ENCODE data around the gene SFXN3.

Gene SFXN3

GRCh38 chr10:101000915-101001658 lies 29.9 kb upstream of the SFXN3 start:
- H3K27ac ChIP-seq (ENCODE audit: low read depth, low read length, severe bottlenecking) = no peak overlapping the region
- peaks cover 39% of the 10 kb centered on the region for H3K36me3 ChIP-seq (ENCODE audit: control insufficient read depth, insufficient read depth, low read length)
- 88 to 100% methylated on average over 2 to 6 of the region's 12 CpGs for whole genome bisulfite sequencing, 2 experiments (ENCODE audit: insufficient coverage in 2 of 2)
- H3K4me1 ChIP-seq (ENCODE audit: control insufficient read depth, insufficient read depth, low read length, poor library complexity, severe bottlenecking) = peaks cover 26% of the 10 kb centered on the region
- peak overlapping the region; percentile 80 for H3K4me3 ChIP-seq (ENCODE audit: extremely low read depth, insufficient read depth, low read length, poor library complexity, severe bottlenecking)
- H3K9me3 ChIP-seq (ENCODE audit: control insufficient read depth, low read length) = no peaks in the 10 kb centered on the region

- H3K4me1 ChIP-seq (ENCODE audit: control insufficient read depth, insufficient read depth, low read length, poor library complexity, severe bottlenecking) = peaks cover 23% of the 10 kb centered on the region
- no peak overlapping the region for H3K27ac ChIP-seq (ENCODE audit: low read depth, low read length, severe bottlenecking)
- peaks cover 44% of the 10 kb centered on the region for H3K36me3 ChIP-seq (ENCODE audit: control insufficient read depth, insufficient read depth, low read length)
- H3K9me3 ChIP-seq (ENCODE audit: control insufficient read depth, low read length) = no peaks in the 10 kb centered on the region
- WGBS, 2 experiments (ENCODE audit: insufficient coverage in 2 of 2) = 87 to 91% methylated on average over 5 of the region's 5 CpGs
- H3K4me3 ChIP-seq (ENCODE audit: extremely low read depth, insufficient read depth, low read length, poor library complexity, severe bottlenecking) = peak overlapping the region; percentile 80
Observed at GRCh38 chr10:101001659-101002035, 29.4 kb upstream of the SFXN3 start.

DNA sequence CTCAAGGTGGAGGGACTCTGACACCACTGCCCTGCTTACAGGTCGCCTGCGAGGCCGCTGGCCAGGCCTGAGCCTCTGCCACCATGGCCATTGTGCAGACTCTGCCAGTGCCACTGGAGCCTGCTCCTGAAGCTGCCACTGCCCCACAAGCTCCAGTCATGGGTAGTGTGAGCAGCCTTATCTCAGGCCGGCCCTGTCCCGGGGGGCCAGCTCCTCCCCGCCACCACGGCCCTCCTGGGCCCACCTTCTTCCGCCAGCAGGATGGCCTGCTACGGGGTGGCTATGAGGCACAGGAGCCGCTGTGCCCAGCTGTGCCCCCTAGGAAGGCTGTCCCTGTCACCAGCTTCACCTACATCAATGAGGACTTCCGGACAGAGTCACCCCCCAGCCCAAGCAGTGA lies 28.6 kb upstream of the SFXN3 start:
- peaks cover 25% of the 10 kb centered on the region for H3K4me1 ChIP-seq (ENCODE audit: control insufficient read depth, insufficient read depth, low read length, poor library complexity, severe bottlenecking)
- H3K27ac ChIP-seq (ENCODE audit: low read depth, low read length, severe bottlenecking) = no peak overlapping the region
- H3K36me3 ChIP-seq (ENCODE audit: control insufficient read depth, insufficient read depth, low read length) = peaks cover 53% of the 10 kb centered on the region
- H3K9me3 ChIP-seq (ENCODE audit: control insufficient read depth, low read length) = no peaks in the 10 kb centered on the region
- no peak overlapping the region for H3K4me3 ChIP-seq (ENCODE audit: extremely low read depth, insufficient read depth, low read length, poor library complexity, severe bottlenecking)
- WGBS, 2 experiments (ENCODE audit: insufficient coverage in 2 of 2) = 90 to 92% methylated on average over 7 to 11 of the region's 11 CpGs

DNA sequence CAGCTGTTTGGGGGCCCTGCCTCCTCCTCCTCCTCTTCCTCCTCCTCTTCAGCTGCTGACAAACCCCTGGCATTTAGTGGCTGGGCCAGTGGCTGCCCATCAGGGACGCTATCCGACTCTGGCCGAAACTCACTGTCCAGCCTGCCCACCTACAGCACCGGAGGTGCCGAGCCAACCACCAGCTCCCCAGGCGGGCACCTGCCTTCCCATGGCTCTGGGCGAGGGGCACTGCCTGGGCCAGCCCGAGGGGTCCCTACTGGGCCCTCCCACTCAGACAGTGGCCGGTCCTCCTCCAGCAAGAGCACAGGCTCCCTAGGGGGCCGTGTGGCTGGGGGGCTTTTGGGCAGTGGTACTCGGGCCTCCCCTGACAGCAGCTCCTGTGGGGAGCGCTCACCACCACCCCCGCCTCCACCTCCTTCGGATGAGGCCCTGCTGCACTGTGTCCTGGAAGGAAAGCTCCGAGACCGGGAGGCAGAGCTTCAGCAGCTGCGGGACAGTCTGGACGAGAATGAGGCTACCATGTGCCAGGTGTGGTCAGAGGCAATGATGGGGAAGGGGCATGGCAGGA lies 27.3 kb upstream of the SFXN3 start:
- 95 to 97% methylated on average over 17 of the region's 18 CpGs for WGBS, 2 experiments (ENCODE audit: insufficient coverage in 2 of 2)
- H3K4me1 ChIP-seq (ENCODE audit: control insufficient read depth, insufficient read depth, low read length, poor library complexity, severe bottlenecking) = peaks cover 32% of the 10 kb centered on the region
- no peak overlapping the region for H3K4me3 ChIP-seq (ENCODE audit: extremely low read depth, insufficient read depth, low read length, poor library complexity, severe bottlenecking)
- no peak overlapping the region for H3K27ac ChIP-seq (ENCODE audit: low read depth, low read length, severe bottlenecking)
- peaks cover 53% of the 10 kb centered on the region for H3K36me3 ChIP-seq (ENCODE audit: control insufficient read depth, insufficient read depth, low read length)
- H3K9me3 ChIP-seq (ENCODE audit: control insufficient read depth, low read length) = no peaks in the 10 kb centered on the region

DNA sequence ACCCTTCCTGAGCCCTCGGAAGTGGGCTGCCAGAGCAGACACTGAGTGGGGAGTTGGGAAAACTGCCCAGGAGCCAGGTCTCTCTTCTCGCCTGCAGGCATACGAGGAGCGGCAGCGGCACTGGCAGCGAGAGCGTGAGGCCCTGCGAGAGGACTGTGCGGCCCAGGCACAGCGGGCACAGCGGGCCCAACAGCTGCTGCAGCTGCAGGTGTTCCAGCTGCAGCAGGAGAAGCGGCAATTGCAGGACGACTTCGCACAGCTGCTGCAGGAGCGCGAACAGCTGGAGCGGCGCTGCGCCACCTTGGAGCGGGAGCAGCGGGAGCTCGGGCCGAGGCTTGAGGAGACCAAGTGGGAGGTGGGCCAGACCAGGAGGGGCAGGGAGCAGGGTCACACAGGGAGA lies 25.7 kb upstream of the SFXN3 start:
- Histone ChIP-seq H3K27ac (ENCODE audit: low read depth, low read length, severe bottlenecking) (no peak overlapping the region), H3K9me3 (ENCODE audit: control insufficient read depth, low read length) (no peaks in the 10 kb centered on the region), H3K36me3 (ENCODE audit: control insufficient read depth, insufficient read depth, low read length) (peaks cover 53% of the 10 kb centered on the region), H3K4me1 (ENCODE audit: control insufficient read depth, insufficient read depth, low read length, poor library complexity, severe bottlenecking) (peaks cover 33% of the 10 kb centered on the region), H3K4me3 (ENCODE audit: extremely low read depth, insufficient read depth, low read length, poor library complexity, severe bottlenecking) (no peak overlapping the region)
- 97 to 99% methylated on average over 18 to 23 of the region's 23 CpGs for WGBS, 2 experiments (ENCODE audit: insufficient coverage in 2 of 2)

- Histone ChIP-seq H3K4me1 (ENCODE audit: control insufficient read depth, insufficient read depth, low read length, poor library complexity, severe bottlenecking) (peaks cover 29% of the 10 kb centered on the region), H3K27ac (ENCODE audit: low read depth, low read length, severe bottlenecking) (no peak overlapping the region), H3K36me3 (ENCODE audit: control insufficient read depth, insufficient read depth, low read length) (peaks cover 53% of the 10 kb centered on the region), H3K9me3 (ENCODE audit: control insufficient read depth, low read length) (no peaks in the 10 kb centered on the region), H3K4me3 (ENCODE audit: extremely low read depth, insufficient read depth, low read length, poor library complexity, severe bottlenecking) (no peak overlapping the region)
- 88 to 100% methylated on average over 1 to 2 of the region's 4 CpGs for WGBS, 2 experiments (ENCODE audit: insufficient coverage in 2 of 2)
Observed at GRCh38 chr10:101005869-101006567, 25.0 kb upstream of the SFXN3 start.

GRCh38 chr10:101006593-101007098 lies 24.4 kb upstream of the SFXN3 start:
- Histone ChIP-seq H3K4me1 (ENCODE audit: control insufficient read depth, insufficient read depth, low read length, poor library complexity, severe bottlenecking) (peaks cover 27% of the 10 kb centered on the region), H3K4me3 (ENCODE audit: extremely low read depth, insufficient read depth, low read length, poor library complexity, severe bottlenecking) (no peak overlapping the region), H3K36me3 (ENCODE audit: control insufficient read depth, insufficient read depth, low read length) (peaks cover 53% of the 10 kb centered on the region), H3K27ac (ENCODE audit: low read depth, low read length, severe bottlenecking) (peak overlapping the region; percentile 23), H3K9me3 (ENCODE audit: control insufficient read depth, low read length) (no peaks in the 10 kb centered on the region)
- 97% methylated on average over 22 to 32 of the region's 33 CpGs for WGBS, 2 experiments (ENCODE audit: insufficient coverage in 2 of 2)

DNA sequence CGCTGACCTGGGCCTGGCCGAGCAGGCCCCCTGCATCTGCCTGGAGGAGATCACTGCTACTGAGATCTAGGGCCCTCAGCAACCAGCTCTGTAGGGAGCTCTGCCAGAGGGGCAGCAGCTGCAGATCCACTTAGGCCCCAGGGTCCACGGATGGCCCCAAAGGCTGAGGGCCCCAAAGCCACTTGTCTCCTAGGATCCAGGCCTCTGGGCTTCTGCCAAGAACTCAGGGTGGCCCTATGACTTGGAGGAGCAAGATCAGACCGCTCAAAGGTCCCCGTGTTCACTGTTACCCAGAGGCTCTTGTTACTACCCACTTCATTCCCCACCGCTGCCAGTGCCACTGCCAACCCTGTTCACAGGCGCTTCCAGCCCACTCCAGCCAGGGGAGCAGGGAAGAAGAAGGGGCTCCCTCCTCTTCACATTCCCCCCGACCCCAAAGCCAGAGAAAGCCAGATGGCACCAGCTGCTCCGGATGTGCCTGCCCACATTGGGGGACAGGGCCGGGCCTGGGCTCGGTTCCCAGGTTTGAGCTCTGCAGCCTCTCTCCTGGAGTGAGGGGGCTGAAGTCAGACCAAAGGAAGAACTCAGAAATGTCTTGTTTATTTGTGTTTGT lies 23.8 kb upstream of the SFXN3 start:
- Histone ChIP-seq H3K27ac (ENCODE audit: low read depth, low read length, severe bottlenecking) (peak overlapping the region; percentile 23), H3K9me3 (ENCODE audit: control insufficient read depth, low read length) (no peaks in the 10 kb centered on the region), H3K4me3 (ENCODE audit: extremely low read depth, insufficient read depth, low read length, poor library complexity, severe bottlenecking) (no peak overlapping the region), H3K36me3 (ENCODE audit: control insufficient read depth, insufficient read depth, low read length) (peaks cover 53% of the 10 kb centered on the region), H3K4me1 (ENCODE audit: control insufficient read depth, insufficient read depth, low read length, poor library complexity, severe bottlenecking) (peaks cover 25% of the 10 kb centered on the region)
- 90 to 92% methylated on average over 9 to 10 of the region's 11 CpGs for WGBS, 2 experiments (ENCODE audit: insufficient coverage in 2 of 2)

GRCh38 chr10:101007915-101008822 lies 22.9 kb upstream of the SFXN3 start:
- WGBS, 2 experiments (ENCODE audit: insufficient coverage in 2 of 2) = 72 to 73% methylated on average over 8 to 11 of the region's 13 CpGs

More at GRCh38 chr10:101007915-101008822, 22.9 kb upstream of the SFXN3 start:
- Histone ChIP-seq H3K4me1 (ENCODE audit: control insufficient read depth, insufficient read depth, low read length, poor library complexity, severe bottlenecking) (peaks cover 26% of the 10 kb centered on the region), H3K9me3 (ENCODE audit: control insufficient read depth, low read length) (no peaks in the 10 kb centered on the region), H3K4me3 (ENCODE audit: extremely low read depth, insufficient read depth, low read length, poor library complexity, severe bottlenecking) (no peak overlapping the region), H3K27ac (ENCODE audit: low read depth, low read length, severe bottlenecking) (peak overlapping the region; percentile 36), H3K36me3 (ENCODE audit: control insufficient read depth, insufficient read depth, low read length) (peaks cover 43% of the 10 kb centered on the region)

Measured in mesodermal cell (in vitro differentiated cells).